Mesothelial cell of epicardium (in vitro differentiated cells): Measurements from ENCODE around the gene ADD2. TPM values are rescaled to one million over a fixed set of nuclear protein-coding genes. Genes with fewer than 3 reads are reported as not detected.

Experiments used
- DNase-seq, 2 experiments: peaks; one replicate each; pipeline ENCODE4 v3.0.0; 2021; ENCODE audit warnings: low spot score in 2 of 2; ENCODE audit not compliant: unreplicated experiment in 2 of 2
- H3K27ac Mint-ChIP-seq: 2 replicates; pipeline ENCODE4 v1.8.0; 2021; ENCODE audit warnings: mixed read lengths
- H3K27me3 Mint-ChIP-seq: 2 replicates; pipeline ENCODE4 v1.8.0; 2021; ENCODE audit warnings: low read depth, mixed read lengths
- H3K36me3 Mint-ChIP-seq: 2 replicates; pipeline ENCODE4 v1.8.0; 2021; ENCODE audit warnings: mixed read lengths
- H3K4me1 Mint-ChIP-seq: 2 replicates; pipeline ENCODE4 v1.8.0; 2021; ENCODE audit warnings: mixed read lengths
- H3K4me3 Mint-ChIP-seq: 2 replicates; pipeline ENCODE4 v1.8.0; 2021; ENCODE audit warnings: mild to moderate bottlenecking, moderate library complexity, mixed read lengths
- H3K9me3 Mint-ChIP-seq: 2 replicates; pipeline ENCODE4 v1.8.0; 2021; ENCODE audit warnings: mixed read lengths
- total RNA-seq: library from RNA; stranded (reverse); gene quantifications from 3 replicates; pipeline ENCODE4 v1.2.1, GENCODE V29; 2021
- TF ChIP-seq, protein P1 (sequence below): fragments of 200-600 bp; sonication (generic); IDR thresholded peaks from one replicate; pipeline ENCODE4 v1.5.0; 2021; ENCODE audit warnings: antibody characterized with exemption; ENCODE audit not compliant: unreplicated experiment

Gene ADD2
- total RNA-seq, 1 donor from 2014 or later = 1.3 TPM

- DNase-seq = no peak
- TF ChIP-seq, protein P1, sequence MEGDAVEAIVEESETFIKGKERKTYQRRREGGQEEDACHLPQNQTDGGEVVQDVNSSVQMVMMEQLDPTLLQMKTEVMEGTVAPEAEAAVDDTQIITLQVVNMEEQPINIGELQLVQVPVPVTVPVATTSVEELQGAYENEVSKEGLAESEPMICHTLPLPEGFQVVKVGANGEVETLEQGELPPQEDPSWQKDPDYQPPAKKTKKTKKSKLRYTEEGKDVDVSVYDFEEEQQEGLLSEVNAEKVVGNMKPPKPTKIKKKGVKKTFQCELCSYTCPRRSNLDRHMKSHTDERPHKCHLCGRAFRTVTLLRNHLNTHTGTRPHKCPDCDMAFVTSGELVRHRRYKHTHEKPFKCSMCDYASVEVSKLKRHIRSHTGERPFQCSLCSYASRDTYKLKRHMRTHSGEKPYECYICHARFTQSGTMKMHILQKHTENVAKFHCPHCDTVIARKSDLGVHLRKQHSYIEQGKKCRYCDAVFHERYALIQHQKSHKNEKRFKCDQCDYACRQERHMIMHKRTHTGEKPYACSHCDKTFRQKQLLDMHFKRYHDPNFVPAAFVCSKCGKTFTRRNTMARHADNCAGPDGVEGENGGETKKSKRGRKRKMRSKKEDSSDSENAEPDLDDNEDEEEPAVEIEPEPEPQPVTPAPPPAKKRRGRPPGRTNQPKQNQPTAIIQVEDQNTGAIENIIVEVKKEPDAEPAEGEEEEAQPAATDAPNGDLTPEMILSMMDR = no peak
- Mint-ChIP-seq H3K9me3 (no peaks in the 10 kb centered on the region), H3K4me1 (no peaks in the 10 kb centered on the region), H3K36me3 (no peaks in the 10 kb centered on the region), H3K4me3 (no peak overlapping the region), H3K27me3 (peaks cover 3% of the 10 kb centered on the region), H3K27ac (no peak overlapping the region)
These were observed 50.5 kb downstream of the ADD2 start for GRCh38 chr2:70717431-70718038.

DNA sequence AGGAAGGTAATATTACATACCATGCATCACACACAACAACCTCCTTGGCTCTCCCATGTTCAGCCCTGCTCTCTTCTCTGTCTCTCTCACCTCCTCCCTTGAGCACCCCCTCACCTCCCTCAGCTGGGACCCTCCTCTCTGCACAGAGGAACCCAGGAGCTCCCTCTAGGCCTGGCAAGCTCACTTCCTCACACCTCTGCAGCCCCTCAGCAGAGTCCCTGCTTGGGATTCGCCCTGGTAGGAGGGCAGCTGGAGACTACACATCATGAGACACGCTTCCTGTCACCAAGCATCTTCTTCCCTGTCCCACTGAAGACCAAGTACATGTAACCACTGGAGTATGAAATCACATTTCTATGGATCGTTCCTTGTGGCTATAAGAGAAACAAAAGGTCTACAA, 51.0 kb downstream of the ADD2 start:
- H3K4me1 Mint-ChIP-seq = no peaks in the 10 kb centered on the region
- peaks cover 3% of the 10 kb centered on the region for H3K27me3 Mint-ChIP-seq
- DNase-seq = no peak
- TF ChIP-seq, protein P1 = no peak
- no peak overlapping the region for H3K27ac Mint-ChIP-seq
- no peak overlapping the region for H3K4me3 Mint-ChIP-seq
- H3K9me3 Mint-ChIP-seq = no peaks in the 10 kb centered on the region
- H3K36me3 Mint-ChIP-seq = no peaks in the 10 kb centered on the region

DNA sequence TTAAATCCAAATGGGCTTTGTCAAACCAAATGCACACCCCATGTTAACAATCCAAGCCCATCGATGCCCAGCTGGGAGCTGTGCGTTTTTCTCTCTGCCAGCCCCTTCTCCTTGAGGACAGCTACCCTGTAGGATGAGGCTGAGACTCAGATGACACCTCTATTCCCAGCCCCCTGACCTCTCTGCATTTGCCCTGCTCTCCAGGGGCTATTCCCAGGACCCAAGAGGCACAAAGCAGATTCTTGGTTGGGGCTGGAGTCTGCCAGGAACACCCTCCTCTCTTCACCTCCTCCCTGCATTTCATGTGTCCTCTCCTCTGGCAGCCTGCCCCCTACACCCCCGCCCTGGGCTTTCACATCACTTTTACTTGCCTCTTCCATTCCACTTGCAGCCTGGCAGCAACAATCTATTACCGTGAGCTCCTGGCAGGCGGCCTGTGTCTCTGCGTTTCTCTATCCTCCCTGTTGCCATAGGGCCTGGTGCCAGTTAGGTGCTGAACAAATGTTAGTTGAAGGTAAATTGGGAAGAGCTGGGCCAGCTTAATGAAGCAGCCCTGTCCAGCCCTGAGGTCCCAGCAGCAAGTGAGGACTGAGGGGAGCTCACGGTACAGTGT, 51.8 kb downstream of the ADD2 start:
- Mint-ChIP-seq H3K4me3 (no peak overlapping the region), H3K4me1 (no peaks in the 10 kb centered on the region), H3K27ac (no peak overlapping the region), H3K27me3 (peaks cover 3% of the 10 kb centered on the region), H3K9me3 (no peaks in the 10 kb centered on the region), H3K36me3 (no peaks in the 10 kb centered on the region)
- TF ChIP-seq, protein P1 = no peak
- no peak for DNase-seq

- Mint-ChIP-seq H3K27me3 (peaks cover 3% of the 10 kb centered on the region), H3K36me3 (no peaks in the 10 kb centered on the region), H3K4me1 (peaks cover 4% of the 10 kb centered on the region), H3K9me3 (no peaks in the 10 kb centered on the region), H3K27ac (no peak overlapping the region), H3K4me3 (no peak overlapping the region)
- TF ChIP-seq, protein P1 = no peak
- DNase-seq = peak in 1 of 2 experiments; percentile 27
These were observed 52.7 kb downstream of the ADD2 start for GRCh38 chr2:70715071-70715985.

DNA sequence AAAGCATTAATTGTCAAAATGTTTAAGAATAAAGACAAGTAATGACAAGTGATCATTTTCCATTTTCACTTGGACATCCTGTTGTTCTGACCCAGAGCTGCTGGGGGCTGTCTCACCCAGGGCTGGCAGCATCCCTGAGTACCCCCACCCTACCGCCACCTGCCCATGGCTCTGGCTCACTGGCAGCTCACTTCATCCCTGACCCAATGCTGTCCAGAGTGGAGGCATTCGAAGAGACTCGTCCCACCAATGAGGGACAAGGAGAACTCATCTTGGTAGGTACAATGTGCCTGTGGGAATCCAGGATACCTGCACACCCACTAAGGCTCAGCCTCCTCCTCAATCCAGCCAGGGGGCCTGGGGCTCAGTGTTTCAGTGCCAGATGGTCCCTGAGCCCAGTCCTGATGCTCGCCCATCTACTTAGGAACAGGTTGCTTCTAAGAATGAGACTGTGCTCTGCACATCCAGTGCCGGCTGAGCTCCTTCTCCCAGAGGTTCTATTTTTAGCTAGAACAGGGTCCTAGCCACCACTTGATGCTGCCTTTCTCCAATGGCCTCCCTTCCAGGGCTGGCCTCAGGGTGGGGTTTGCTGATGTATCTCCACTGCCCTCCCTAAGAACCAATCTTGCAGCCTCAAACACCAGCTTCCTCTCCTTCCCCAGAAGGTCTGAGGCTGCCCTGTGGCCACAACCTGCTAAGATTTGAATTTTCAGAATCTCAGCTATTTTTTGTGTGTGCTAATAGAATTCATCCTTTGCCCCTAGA, 53.7 kb downstream of the ADD2 start:
- Mint-ChIP-seq H3K36me3 (no peaks in the 10 kb centered on the region), H3K4me1 (peaks cover 4% of the 10 kb centered on the region), H3K27me3 (peaks cover 3% of the 10 kb centered on the region), H3K9me3 (no peaks in the 10 kb centered on the region), H3K27ac (no peak overlapping the region), H3K4me3 (no peak overlapping the region)
- DNase-seq = peak in 1 of 2 experiments; percentile 10
- TF ChIP-seq, protein P1 = no peak
